RWPE2 (cell line): ENCODE measurements around the gene MAP2K5.

Experiments
- ATAC-seq: fragments of 200-7000 bp; cut with Tn5 transposase; 3 replicates; pipeline ENCODE4 v1.9.1; 2021; ENCODE audit warnings: low read depth
- DNase-seq: peaks from one replicate; pipeline ENCODE4 v3.0.0-alpha.2; 2020; ENCODE audit warnings: low spot score
- H3K27ac ChIP-seq: fragments of 450-650 bp; 2 replicates; pipeline ENCODE4 v1.5.1; 2017; ENCODE audit warnings: mild to moderate bottlenecking; ENCODE audit not compliant: poor library complexity, severe bottlenecking
- H3K27me3 ChIP-seq: fragments of 250-450 bp; sonication (Bioruptor Pico); 2 replicates; pipeline ENCODE4 v1.5.1; 2021; ENCODE audit warnings: mild to moderate bottlenecking, moderate library complexity; ENCODE audit not compliant: insufficient read depth, poor library complexity, severe bottlenecking
- H3K36me3 ChIP-seq: fragments of 250-450 bp; sonication (Bioruptor Pico); 2 replicates; pipeline ENCODE4 v1.5.1; 2020; ENCODE audit warnings: low read depth, mild to moderate bottlenecking, moderate library complexity
- H3K4me1 ChIP-seq: fragments of 250-450 bp; sonication (Bioruptor Pico); 2 replicates; pipeline ENCODE4 v1.5.1; 2021; ENCODE audit warnings: mild to moderate bottlenecking, moderate library complexity; ENCODE audit not compliant: insufficient read depth, poor library complexity, severe bottlenecking
- H3K4me3 ChIP-seq: fragments of 250-450 bp; sonication (Bioruptor Pico); 2 replicates; pipeline ENCODE4 v1.5.1; 2021; ENCODE audit warnings: mild to moderate bottlenecking, moderate library complexity; ENCODE audit not compliant: severe bottlenecking
- H3K9me3 ChIP-seq: fragments of 250-450 bp; sonication (Bioruptor Pico); 2 replicates; pipeline ENCODE4 v1.5.1; 2021; ENCODE audit warnings: mild to moderate bottlenecking, moderate library complexity; ENCODE audit not compliant: severe bottlenecking
- CTCF ChIP-seq: fragments of 450-650 bp; IDR thresholded peaks from one replicate; pipeline ENCODE4 v1.5.1; 2017; ENCODE audit warnings: mild to moderate bottlenecking, moderate library complexity; ENCODE audit not compliant: poor library complexity, severe bottlenecking

The MAP2K5 gene

GRCh38 chr15:67776600-67776999, 234.1 kb downstream of the MAP2K5 start:
- DNase-seq (no peak), ATAC-seq (no peak)
- Histone ChIP-seq H3K27ac (no peak overlapping the region), H3K4me1 (no peaks in the 10 kb centered on the region), H3K36me3 (no peaks in the 10 kb centered on the region), H3K9me3 (no peaks in the 10 kb centered on the region), H3K4me3 (no peak overlapping the region), H3K27me3 (no peaks in the 10 kb centered on the region)
- TF ChIP-seq CTCF, result no peak

GRCh38 chr15:67777071-67777470, 234.6 kb downstream of the MAP2K5 start:
- no peak for TF ChIP-seq CTCF
- no peak for ATAC-seq

GRCh38 chr15:67777773-67778172, 235.3 kb downstream of the MAP2K5 start:
- ATAC-seq (no peak), DNase-seq (no peak)
- H3K36me3 ChIP-seq, result no peaks in the 10 kb centered on the region
- H3K27me3 ChIP-seq, result no peaks in the 10 kb centered on the region
- H3K27ac ChIP-seq, result no peak overlapping the region
- no peaks in the 10 kb centered on the region for H3K9me3 ChIP-seq
- H3K4me3 ChIP-seq, result no peak overlapping the region
- no peaks in the 10 kb centered on the region for H3K4me1 ChIP-seq
- TF ChIP-seq CTCF, result no peak

More at GRCh38 chr15:67777071-67777470, 234.6 kb downstream of the MAP2K5 start:
- Histone ChIP-seq H3K27me3 (no peaks in the 10 kb centered on the region), H3K36me3 (no peaks in the 10 kb centered on the region), H3K4me1 (no peaks in the 10 kb centered on the region), H3K9me3 (no peaks in the 10 kb centered on the region), H3K27ac (no peak overlapping the region), H3K4me3 (no peak overlapping the region)
- no peak for DNase-seq

- no peaks in the 10 kb centered on the region for H3K36me3 ChIP-seq
- H3K4me1 ChIP-seq, result no peaks in the 10 kb centered on the region
- H3K4me3 ChIP-seq, result no peak overlapping the region
- no peaks in the 10 kb centered on the region for H3K9me3 ChIP-seq
- H3K27me3 ChIP-seq, result no peaks in the 10 kb centered on the region
- no peak for ATAC-seq
- no peak for TF ChIP-seq CTCF
- no peak overlapping the region for H3K27ac ChIP-seq
- no peak for DNase-seq
These were observed 236.6 kb downstream of the MAP2K5 start for GRCh38 chr15:67778968-67779548.

GRCh38 chr15:67779549-67780111, 237.1 kb downstream of the MAP2K5 start:
- Histone ChIP-seq H3K36me3 (no peaks in the 10 kb centered on the region), H3K9me3 (no peaks in the 10 kb centered on the region), H3K4me1 (no peaks in the 10 kb centered on the region), H3K27me3 (no peaks in the 10 kb centered on the region), H3K4me3 (no peak overlapping the region), H3K27ac (no peak overlapping the region)
- no peak for TF ChIP-seq CTCF
- ATAC-seq, result no peak
- no peak for DNase-seq
